Measurements from ENCODE around the gene UBD.

GRCh38 chr6:29519291-29520010 lies 40.1 kb downstream of the UBD start:
- TF ChIP-seq ZZZ3 (IDR thresholded peaks at IDR 0.05) (no peak), ZBTB17 (CRISPR knock-in tag; IDR thresholded peaks at IDR 0.05) (no peak), PHB2 (IDR thresholded peaks at IDR 0.05; ENCODE audit: low read depth) (no peak), SMARCC2 (IDR thresholded peaks at IDR 0.05; ENCODE audit: low read depth) (no peak), CTCF (IDR thresholded peaks at IDR 0.05 in 2 of 3, conservative IDR thresholded peaks at IDR 0.05 in 1 of 3; ENCODE audit: insufficient read depth in 2 of 3, low read depth in 1 of 3, low read length in 3 of 3) (no peak; a peak in 1 of 6 replicates), EGR1 (conservative IDR thresholded peaks at IDR 0.05) (no peak), HDGF (IDR thresholded peaks at IDR 0.05) (no peak), E2F1 (CRISPR knock-in tag; IDR thresholded peaks at IDR 0.05) (no peak), RAD21 (CRISPR knock-in tag; conservative IDR thresholded peaks at IDR 0.05 in 1 of 2, IDR thresholded peaks at IDR 0.05 in 1 of 2) (peak in 1 of 2 experiments; percentile 37; a peak in 1 of 4 replicates), JUND (IDR thresholded peaks at IDR 0.05; ENCODE audit: borderline replicate concordance, low read depth, low read length) (no peak), JUND (tag; IDR thresholded peaks at IDR 0.05; ENCODE audit: borderline replicate concordance, low read depth, low read length) (no peak), POLR2A (conservative IDR thresholded peaks at IDR 0.05) (no peak), NBN (IDR thresholded peaks at IDR 0.05; ENCODE audit: low read depth) (no peak), TEAD2 (tag; IDR thresholded peaks at IDR 0.05) (no peak), SMARCA4 (IDR thresholded peaks at IDR 0.05) (no peak)
